IPS-NIHi11 (cell line): ENCODE measurements around the gene ARAF.
"Not testable (repeated sequence)": the region's sequence is repeated elsewhere in the genome, so short reads cannot be mapped to it uniquely, and the experiment has no call there.

Source experiments
- DNase-seq: peaks from one replicate; pipeline ENCODE4 v3.0.0; 2012; ENCODE audit warnings: mixed read lengths, low spot score

Gene ARAF

DNA sequence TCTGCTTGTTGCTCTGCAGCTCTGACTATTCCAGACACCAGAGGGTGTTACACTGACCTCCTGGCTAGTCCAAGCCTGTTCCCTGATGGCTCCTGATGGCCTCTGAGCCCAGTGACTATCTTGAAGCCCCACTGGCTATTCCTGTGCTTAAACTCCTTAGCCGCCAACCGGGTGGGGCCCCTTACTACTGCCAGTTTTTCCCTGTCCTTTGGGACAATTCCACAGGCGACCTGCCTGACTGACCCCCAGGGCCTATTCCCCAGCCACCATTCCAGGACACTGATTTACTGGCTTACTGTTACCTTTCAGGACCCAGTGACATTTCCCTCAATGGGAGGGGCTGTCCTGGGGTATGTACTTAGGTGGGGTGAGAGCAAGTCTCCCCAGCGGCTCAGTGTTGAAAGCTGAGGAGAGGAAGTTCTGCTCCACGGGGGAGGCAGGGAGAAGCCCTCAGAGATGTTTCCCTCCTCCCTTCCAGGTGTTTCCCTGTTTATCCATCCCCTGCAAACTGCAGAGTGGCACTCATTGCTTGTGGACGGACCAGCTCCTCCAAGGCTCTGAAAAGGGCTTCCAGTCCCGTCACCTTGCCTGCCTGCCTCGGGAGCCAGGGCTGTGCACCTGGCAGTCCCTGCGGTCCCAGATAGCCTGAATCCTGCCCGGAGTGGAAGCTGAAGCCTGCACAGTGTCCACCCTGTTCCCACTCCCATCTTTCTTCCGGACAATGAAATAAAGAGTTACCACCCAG is 25.2 kb downstream of the ARAF start:
- no peak for DNase-seq

DNA sequence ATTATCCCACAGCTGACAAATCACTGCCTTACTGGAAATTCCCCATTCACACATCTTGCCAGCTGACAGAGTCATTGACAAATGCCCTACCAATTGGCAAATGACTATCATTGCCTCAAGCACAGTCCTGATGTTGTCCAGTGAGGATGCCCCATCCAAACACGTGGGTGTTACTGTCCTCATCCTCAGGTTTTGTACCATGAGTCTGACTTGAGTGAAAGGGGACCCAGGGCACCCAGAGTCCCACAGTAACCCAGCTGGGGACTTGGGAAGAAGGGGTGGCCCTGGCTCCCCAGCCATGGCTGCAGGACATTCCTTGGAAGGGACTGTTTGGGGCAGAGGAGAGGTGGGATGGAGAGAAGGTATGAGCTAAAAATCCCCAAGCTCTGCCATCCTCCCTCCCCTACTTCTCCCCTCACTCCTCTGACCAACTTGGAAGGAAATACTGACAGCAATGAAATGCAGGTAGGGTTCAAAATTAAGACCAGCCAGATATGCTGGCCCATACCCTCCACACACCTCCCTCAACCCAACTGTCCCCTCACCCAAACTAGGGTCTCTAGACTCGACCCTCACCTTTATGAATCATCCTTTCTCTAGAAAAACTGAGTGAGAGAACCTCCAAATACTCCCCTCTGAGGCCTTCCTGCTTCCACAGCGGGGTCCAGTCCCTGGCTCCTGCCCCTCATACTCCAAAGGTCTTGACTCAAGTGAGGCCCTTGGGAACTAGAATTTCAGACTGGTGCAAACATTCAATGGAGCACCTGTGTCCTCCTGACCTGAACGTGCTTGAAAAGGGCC is 26.3 kb downstream of the ARAF start:
- no peak for DNase-seq

DNA sequence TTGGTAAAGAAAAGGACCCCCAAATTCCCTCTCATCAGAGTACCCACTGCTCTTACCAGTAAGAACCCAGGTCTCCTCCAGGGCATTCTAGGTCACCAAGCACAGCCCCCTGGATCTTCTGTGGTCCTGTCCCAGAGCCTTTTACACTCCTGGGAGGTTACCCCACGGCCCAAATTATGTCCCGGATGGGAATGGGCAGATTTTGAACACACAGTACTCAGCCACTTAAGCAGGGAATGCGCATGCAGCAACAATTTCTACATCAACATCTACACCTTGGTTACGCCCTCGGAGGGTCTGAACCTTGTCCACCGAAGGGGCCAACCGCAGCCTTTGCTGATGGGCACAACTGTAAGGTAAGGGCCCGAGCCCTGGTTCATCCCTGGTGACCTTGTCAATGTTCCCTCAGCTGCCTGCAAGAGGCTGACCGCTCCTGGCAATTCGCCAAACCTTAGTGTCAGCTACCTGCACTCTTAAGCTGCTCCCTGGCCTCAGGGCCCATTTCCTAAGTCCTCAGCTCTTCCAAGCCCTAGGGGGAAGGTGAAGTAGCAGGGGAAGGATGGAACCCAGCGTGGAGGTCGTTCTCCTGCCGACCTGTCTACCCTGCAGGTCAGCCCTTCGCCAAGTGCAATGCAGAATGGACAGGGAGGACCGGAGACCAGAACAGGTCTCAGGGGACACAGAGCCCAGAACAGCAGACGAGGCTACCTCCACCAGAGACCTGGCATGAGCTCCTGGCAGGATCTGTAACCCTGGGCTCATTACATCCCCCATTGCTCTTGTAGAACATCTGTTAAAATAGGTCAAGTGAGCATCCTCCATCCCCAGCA is 27.1 kb downstream of the ARAF start:
- DNase-seq: no peak

DNA sequence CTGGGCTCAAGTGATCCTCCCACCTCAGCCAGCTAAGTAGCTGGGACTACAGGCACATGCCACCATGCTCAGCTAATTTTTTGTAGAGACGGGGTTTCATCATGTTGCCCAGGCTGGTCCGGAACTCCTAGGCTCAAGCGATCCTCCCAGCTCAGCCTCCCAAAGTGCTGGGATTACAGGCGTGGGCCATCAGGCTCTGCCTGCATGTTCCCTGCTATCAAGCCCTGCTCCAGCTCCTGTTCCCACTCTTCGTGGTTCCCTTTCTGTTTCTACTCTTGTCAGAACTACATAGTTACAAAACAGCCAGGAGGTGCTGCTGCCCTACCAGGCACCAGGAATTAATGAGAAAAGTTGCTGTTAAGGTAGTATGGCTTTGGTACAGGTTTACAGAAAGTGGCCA is 30.0 kb downstream of the ARAF start:
- no peak for DNase-seq

DNA sequence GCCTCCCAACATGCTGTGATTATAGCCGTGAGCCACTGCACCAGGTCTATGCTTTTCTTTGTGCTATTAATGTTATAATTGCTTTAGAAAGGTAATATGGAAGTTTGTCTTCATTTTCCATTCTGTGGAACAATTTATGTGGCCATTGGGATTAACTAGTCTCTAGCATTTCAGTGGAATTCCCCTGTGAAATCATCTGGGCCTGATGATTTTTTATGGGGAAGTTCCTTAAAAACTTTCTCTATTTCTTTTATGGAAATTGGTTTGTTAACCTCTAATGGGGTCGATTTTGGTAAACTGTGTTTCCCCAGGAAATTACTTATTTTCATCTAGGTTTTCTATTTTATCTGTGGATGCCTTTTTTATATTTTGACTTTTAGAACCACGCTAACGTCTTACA is 32.5 kb downstream of the ARAF start:
- no peak for DNase-seq

DNA sequence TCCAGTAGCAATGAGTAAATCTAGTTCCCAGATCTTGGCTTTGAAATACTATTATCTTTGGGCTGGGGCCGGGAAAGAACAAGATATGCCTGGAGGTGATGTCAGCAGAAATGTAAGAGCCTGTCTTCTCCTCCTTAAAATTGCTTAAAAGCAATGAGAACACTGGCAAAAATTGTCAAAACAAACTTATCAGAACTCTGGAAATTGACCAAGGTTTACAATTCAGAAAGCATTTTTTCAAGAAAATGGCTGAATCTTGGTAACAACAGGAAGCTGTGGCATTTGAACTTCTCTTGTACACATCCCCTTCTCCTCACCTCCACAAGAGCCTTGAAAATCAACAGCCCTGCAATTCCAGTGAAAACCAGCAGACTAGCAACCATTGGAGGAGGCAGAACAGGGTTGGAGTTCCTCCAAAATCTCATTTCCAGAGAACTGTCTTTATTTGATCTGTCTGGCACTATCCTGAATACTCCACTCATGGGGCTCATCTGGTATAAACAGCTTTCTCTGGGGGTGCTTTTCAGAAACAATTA is 34.8 kb downstream of the ARAF start:
- DNase-seq: no peak

DNA sequence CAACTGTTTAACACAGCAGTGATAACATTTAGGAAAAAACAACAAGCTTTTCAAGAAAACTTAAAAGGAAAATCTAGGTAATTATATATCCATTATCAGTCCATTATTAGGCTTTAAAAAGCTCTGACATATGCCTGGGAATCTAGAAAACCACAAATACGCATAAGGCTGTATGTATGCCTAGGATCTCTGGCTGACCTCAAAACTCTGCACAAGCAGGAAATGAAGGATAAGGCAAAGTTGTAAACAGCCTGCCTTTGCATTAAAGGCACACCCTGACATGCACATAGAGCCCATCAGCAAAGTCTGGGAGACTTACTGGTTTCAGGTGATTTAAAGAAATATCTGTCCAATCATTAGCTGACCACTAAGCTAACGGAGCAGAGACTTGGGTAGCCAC is 35.3 kb downstream of the ARAF start:
- DNase-seq: no peak

DNA sequence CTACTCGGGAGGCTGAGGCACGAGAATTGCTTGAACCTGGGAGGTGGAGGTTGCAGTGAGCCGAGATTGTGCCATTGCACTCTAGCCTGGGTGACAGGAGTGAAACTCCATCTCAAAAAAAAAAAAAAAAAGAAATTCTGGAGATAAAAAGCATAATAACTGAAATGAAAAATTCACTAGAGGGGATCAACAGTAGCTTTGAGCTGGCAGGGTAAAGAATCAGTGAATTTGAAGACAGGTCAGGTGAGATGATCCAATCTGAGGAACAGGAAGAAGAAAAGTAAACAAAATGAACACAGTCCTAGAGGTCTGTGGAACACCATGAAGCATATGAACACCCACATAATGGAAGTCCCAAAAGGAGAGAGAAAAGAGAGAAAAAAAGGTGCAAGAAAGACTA is 36.2 kb downstream of the ARAF start:
- no peak for DNase-seq

DNA sequence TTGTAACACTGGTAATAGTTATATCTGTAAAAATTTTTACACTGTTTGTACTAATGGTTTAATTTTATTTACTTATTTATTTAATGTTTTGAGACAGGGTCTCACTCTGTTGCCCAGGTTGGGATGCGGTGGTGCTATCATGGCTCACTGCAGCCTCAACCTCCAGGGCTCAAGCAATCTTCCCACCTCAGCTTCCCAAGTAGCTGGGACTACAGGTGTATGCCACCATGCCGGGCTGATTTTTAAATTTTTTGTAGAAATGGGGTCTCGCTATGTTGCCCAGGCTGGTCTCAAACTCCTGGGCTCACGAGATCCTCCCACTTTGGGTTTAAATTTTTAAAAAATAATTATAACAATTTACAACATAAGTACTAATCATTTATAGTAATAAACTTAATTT is 42.1 kb downstream of the ARAF start:
- not testable (repeated sequence) for DNase-seq

DNA sequence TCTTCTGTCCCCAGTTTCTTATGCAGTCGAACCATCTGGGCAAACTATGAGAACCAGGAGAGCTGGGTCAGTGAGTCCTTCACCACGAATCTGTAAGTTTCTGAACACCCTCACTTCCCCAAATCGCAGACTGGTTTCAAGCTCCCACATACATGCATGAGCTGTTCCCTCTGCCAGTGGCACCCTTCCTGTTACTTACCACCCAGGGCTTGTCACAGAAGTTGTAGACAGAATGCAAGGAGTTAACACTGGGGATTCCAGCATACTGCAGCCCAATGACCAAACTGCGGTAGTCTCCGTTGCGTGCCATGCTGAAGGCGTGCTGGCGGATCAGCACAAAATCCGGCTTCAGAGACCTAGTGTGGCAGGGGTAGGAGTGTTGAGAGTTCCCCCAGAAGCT is 44.0 kb downstream of the ARAF start:
- DNase-seq: no peak

DNA sequence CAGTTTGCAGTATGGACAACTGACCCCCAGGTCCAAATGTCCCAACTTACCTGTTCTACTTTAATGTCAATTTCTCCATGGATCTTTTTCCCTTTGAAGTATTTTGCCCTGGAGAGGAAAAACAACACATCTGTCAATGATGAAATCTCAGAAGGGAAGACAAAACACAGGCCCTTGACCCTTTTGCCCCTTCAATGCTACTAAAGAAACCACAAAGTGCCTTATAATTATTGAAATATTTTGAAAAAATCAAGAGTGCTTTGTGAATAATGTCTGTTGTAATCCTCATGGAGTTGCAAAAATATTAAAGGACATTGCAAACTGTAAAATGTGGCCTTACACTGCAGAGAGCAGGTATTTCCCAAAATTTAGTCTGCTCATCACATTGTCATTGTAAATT is 46.1 kb downstream of the ARAF start:
- DNase-seq: no peak

DNA sequence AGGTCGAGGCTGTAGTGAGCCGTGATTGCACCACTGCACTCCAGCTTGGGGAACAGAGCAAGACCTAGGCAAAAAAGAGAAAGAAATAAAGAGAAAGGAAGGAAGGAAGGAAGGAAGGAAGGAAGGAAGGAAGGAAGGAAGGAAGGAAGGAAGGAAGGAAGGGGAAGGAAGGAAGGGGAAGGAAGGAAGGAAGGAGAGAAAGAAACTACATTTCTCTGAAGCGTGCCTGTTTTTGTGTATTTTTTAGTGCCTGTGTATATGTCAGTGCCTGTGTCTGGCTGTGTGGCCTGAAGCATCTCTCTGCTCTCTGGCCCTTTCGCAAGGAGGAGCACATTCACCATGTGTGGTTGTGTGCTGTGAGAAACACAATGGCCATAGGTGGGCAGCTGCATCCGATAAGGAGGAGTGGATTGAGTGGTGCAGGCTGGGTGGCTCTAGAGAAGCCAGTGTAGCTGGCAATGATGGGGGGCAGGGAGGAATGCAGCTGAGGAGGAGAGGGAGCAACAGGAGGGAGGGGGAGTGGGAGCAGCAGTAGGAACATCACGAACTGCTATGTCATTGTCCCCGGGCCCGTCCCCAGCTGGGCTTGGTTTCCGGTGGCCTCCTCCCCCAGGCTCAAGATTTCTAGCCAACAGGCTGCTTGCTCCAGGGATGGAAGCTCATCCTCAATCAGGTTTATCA is 47.3 kb downstream of the ARAF start:
- DNase-seq: peak; percentile 72

DNA sequence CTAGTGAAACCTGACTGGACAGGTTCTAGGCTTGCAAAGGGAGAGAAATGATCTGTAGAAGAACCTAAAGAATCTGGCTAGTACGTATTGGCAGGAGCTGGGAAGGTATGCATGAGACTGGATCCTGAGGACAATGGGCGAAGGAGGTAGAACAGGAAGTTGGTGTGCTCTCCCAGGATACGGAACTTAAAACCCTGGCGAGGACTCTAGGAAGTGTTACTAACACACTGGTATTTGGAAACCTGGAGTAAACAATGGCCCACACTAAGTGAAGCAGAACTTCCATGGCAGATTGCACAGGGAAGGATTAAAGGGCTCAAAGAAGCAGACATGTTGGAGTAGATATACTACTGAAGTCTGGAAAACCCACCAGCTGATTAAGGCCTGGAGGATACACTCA is 49.5 kb downstream of the ARAF start:
- DNase-seq: no peak

DNA sequence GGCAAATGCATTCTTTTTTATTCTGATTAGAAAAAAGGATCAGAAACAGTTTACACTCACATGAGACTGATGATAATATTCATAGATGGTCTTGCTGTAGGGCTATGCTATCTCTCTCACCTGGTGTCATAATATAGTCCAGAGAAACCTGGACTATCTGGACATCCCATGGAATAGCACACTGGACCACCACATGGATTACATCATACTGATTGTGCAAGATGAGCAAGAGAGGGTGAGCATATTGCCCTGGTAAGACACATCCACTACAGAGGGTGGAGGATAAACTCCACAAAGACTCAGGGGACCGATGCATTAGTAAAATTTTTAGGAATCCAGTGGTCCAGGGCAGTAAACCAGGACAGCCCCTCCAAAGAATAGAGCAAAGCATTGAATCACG is 50.5 kb downstream of the ARAF start:
- no peak for DNase-seq

DNA sequence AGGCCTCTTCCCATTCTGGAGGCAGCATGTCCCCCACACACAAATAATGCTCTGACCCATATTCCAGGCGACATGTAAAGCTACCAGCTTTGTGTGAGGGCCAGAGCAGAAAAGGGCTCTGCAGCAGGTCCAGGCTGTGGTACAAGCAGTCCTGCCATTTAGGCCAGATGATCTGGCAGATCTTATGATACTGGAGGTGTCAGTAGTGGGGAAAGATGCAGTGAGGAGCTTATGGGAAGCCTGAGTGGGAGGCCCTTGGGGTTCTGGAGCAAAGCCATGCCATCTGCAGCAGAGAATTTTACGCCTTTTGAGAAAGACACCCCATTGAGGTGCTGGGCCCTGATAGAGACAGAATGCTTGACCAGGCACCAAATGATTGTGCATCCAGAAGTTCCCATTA is 50.9 kb downstream of the ARAF start:
- DNase-seq: no peak

DNA sequence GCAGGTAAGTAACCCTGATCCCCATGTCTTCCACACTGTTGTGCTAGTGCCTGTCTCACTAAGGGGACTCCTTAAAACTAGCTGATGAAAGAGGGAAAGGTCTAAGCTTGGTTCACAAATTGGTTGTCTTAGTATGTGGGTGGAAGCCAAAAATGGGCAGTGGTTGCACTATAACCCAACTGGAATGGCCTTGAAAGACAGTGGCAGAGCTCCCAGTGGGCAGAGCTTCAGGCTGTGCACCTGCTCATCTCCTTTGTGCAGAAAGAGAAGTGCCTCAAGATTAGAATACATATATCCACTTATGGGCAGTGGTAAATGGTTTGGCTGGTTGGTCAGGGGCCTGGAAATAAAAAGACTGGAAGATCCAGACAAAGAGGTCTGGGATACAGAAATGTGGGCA is 51.4 kb downstream of the ARAF start:
- DNase-seq: no peak

DNA sequence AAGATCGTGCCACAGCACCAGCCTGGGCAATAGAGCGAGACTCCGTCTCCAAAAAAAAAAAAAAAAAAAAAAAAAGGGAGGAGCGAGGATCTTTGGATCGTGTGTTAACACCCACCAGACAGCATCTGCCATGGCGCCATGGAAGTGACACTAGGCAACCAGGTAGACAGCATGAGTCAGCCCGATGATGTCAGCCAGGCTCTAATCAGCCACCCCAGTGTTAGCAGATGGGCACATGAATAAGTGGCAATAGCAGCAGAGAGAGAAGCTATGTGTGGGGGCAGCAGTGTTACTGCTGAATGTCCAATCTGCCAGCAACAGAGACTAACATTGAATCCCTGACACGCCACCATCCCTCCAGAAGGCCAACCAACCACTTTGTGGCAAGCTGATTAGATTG is 52.1 kb downstream of the ARAF start:
- no peak for DNase-seq

DNA sequence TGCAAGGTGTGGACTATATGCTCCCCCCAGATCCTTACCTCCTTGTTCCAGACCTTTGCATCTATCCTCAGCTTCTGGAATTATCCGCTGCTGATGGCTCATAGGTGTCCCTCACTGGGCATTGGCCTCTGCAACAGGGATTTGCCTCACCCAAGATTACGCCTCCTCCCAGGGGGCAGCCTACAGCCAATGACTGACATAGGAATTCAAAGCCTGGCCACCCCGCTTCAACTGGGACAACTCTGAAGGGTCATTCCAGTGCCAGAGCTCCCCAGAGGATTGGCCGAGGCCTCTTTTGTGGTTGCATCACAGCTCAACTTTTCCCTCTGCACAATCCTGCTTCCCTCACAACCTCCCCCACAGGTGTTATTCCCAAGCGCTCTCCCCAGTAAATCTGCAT is 53.6 kb downstream of the ARAF start:
- no peak for DNase-seq

DNA sequence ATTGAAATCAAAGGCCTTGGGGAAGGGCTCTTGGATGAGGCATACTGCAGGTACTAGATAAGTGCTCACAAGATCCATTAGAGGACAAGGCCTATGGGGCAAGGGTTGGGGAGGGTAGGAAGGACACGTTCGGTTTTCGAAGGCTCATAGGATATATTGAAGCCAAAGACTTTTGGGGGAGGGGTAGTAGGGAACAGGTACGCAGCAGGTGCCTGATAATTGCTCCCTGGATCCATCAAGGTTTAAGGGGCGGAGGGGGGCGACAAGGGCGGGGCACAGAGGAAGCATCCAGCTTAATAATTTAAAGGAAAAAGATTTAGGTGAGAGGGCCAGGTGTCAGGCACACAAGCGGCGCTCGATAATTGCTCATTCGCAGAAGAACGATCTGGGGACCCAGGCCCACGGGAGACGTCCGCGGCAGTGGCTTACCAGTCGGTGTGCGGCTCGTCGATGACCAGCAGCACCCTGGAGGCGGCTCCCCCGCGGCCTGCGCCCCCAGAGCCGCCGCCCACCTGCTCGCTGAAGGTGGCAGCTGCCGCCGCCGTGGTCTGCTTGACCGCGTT is 58.0 kb downstream of the ARAF start:
- DNase-seq: no peak

DNA sequence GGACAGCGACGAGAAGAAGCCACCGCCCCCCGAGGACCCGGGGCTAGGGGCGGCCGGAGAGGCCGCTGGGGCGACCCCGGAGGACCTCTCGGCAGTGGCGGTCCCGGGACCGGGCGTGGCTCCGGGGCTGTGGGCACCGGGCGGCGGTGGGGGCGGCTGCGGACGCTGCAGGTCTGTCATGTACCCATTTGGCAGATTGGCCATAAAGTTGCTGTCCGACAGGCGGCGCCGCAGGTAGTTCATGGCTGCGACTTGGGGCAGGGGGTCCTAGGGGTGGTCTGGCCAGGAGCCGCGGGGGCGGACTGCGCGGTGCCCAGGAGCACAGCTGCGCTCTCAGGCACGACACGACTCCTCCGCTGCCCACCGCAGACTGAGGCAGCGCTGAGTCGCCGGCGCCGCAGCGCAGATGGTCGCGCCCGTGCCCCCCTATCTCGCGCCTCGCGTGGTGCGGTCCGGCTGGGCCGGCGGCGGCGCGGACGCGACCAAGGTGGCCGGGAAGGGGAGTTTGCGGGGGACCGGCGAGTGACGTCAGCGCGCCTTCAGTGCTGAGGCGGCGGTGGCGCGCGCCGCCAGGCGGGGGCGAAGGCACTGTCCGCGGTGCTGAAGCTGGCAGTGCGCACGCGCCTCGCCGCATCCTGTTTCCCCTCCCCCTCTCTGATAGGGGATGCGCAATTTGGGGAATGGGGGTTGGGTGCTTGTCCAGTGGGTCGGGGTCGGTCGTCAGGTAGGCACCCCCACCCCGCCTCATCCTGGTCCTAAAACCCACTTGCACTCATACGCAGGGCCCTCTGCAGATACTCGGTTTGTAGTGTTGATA is 58.7 kb downstream of the ARAF start, which contains the start of gene SYN1:
TSS of gene SYN1 (minus strand) at position 372 of the 817 bp plus-strand sequence. CDS start at position 243, 129 bp downstream.
- peak; percentile 91 for DNase-seq

DNA sequence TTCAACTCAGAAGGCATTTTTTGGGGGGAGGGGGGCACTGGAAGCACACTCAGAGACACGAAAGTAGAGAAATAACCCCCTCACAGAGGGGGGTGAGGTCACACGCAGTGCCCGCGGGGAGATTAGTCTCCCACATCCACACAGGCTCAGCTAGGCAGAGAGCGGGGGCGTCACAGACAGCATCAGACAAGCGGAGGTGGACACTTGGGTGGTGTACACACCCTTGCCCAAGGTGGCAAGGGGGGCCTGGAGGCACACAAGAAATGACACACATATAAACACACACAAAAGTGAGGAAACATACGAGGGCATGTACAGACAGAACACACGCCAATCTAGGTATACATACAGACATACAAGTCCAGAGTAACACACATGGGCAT is 59.3 kb downstream of the ARAF start:
- no peak for DNase-seq
